IMR-90 (cell line): ENCODE results near the gene KCNH6. TPM values are rescaled to one million over a fixed set of nuclear protein-coding genes. Genes with fewer than 3 reads are reported as not detected.

Source experiments
- ATAC-seq: fragments of 200-7000 bp; cut with Tn5 transposase; 2 replicates; pipeline ENCODE4 v1.9.1; 2020; ENCODE audit warnings: low read depth, mild to moderate bottlenecking, moderate library complexity
- BruUV-seq: library from RNA; stranded (reverse); fragments of 400-500 nt; replicated peaks from 2 replicates; lab custom pipeline; 2021; lab: Mats Ljungman, UMichigan
- CTCF ChIA-PET: fragments of 300-600 bp; formaldehyde crosslinking; extraction: SDS; loops from one replicate; lab custom pipeline; 2021; ENCODE audit warnings: antibody characterized with exemption; lab: Yijun Ruan, JAX
- POLR2A ChIA-PET: fragments of 300-600 bp; sonication (Branson Sonifier 250); formaldehyde crosslinking; loops from one replicate; lab custom pipeline; 2022; ENCODE audit warnings: antibody characterized with exemption; ENCODE audit not compliant: unreplicated experiment; lab: Charles Lee
- DNase-seq: peaks from one replicate; pipeline ENCODE4 v3.0.0; 2013
- H2AFZ ChIP-seq: replicated peaks from 2 replicates; pipeline ENCODE3; 2013; ENCODE audit warnings: low read length, mild to moderate bottlenecking; ENCODE audit not compliant: poor library complexity
- H2AK5ac ChIP-seq: 2 replicates; pipeline ENCODE4 v1.6.1; 2013; ENCODE audit warnings: low read depth, low read length, inconsistent platforms
- H2AK9ac ChIP-seq: replicated peaks from 2 replicates; pipeline ENCODE3; 2013; ENCODE audit warnings: mild to moderate bottlenecking, low read depth, low read length, moderate library complexity; ENCODE audit not compliant: poor library complexity
- H2BK120ac ChIP-seq: 2 replicates; pipeline ENCODE4 v1.6.1; 2013; ENCODE audit warnings: low read depth, low read length, inconsistent platforms
- H2BK15ac ChIP-seq: 3 replicates; pipeline ENCODE4 v1.6.1; 2013; ENCODE audit warnings: low read depth, low read length, inconsistent platforms
- H2BK20ac ChIP-seq: 2 replicates; pipeline ENCODE4 v1.6.1; 2013; ENCODE audit warnings: low read depth, mild to moderate bottlenecking, inconsistent platforms, low read length, moderate library complexity
- H2BK5ac ChIP-seq: 2 replicates; pipeline ENCODE4 v1.6.1; 2013; ENCODE audit warnings: mild to moderate bottlenecking, low read depth, low read length, inconsistent platforms; ENCODE audit not compliant: poor library complexity, severe bottlenecking
- H3K14ac ChIP-seq: replicated peaks from 2 replicates; pipeline ENCODE4 v1.6.1; 2013; ENCODE audit warnings: low read depth, low read length, inconsistent platforms
- H3K18ac ChIP-seq: 2 replicates; pipeline ENCODE4 v1.6.1; 2013; ENCODE audit warnings: low read depth, low read length, control low read depth
- H3K23ac ChIP-seq: 2 replicates; pipeline ENCODE4 v1.6.1; 2013; ENCODE audit warnings: low read depth, low read length, inconsistent platforms
- H3K27ac ChIP-seq: 2 replicates; pipeline ENCODE4 v1.5.1; 2013; ENCODE audit warnings: mild to moderate bottlenecking, control low read depth, low read length; ENCODE audit not compliant: insufficient read depth
- H3K27me3 ChIP-seq: 2 replicates; pipeline ENCODE4 v1.6.1; 2013; ENCODE audit warnings: low read length; ENCODE audit not compliant: control insufficient read depth, insufficient read depth
- H3K36me3 ChIP-seq: 2 replicates; pipeline ENCODE4 v1.6.1; 2013; ENCODE audit warnings: low read length, mixed read lengths; ENCODE audit not compliant: control insufficient read depth, insufficient read depth
- H3K4ac ChIP-seq: 2 replicates; pipeline ENCODE4 v1.6.1; 2013; ENCODE audit warnings: low read depth, low read length, inconsistent platforms
- H3K4me1 ChIP-seq: 2 replicates; pipeline ENCODE4 v1.6.1; 2013; ENCODE audit warnings: low read length, mixed read lengths; ENCODE audit not compliant: control insufficient read depth, insufficient read depth
- H3K4me2 ChIP-seq: 2 replicates; pipeline ENCODE4 v1.6.1; 2013; ENCODE audit warnings: low read depth, mild to moderate bottlenecking, control low read depth, low read length, moderate library complexity
- H3K4me3 ChIP-seq: 2 replicates; pipeline ENCODE4 v1.5.1; 2013; ENCODE audit warnings: low read depth, mild to moderate bottlenecking, control low read depth, low read length, moderate library complexity; ENCODE audit not compliant: insufficient read depth
- H3K56ac ChIP-seq: 2 replicates; pipeline ENCODE4 v1.6.1; 2013; ENCODE audit warnings: low read length, inconsistent platforms; ENCODE audit not compliant: insufficient read depth; ENCODE audit errors: extremely low read depth
- H3K79me1 ChIP-seq, 2 experiments: 2 replicates each; pipeline ENCODE4 v1.6.1; 2013; ENCODE audit warnings: low read length in 2 of 2, inconsistent platforms in 1 of 2, low read depth in 1 of 2
- H3K9ac ChIP-seq: 2 replicates; pipeline ENCODE4 v1.6.1; 2013; ENCODE audit warnings: low read depth, low read length, control low read depth
- H3K9me1 ChIP-seq: 2 replicates; pipeline ENCODE4 v1.6.1; 2013; ENCODE audit warnings: low read length, inconsistent platforms; ENCODE audit not compliant: insufficient read depth
- H3K9me3 ChIP-seq: 2 replicates; pipeline ENCODE4 v1.6.1; 2013; ENCODE audit warnings: low read length; ENCODE audit not compliant: control insufficient read depth, insufficient read depth
- H4K20me1 ChIP-seq: 2 replicates; pipeline ENCODE4 v1.6.1; 2013; ENCODE audit warnings: low read length, inconsistent platforms; ENCODE audit not compliant: insufficient read depth
- H4K5ac ChIP-seq: 2 replicates; pipeline ENCODE4 v1.6.1; 2013; ENCODE audit warnings: mild to moderate bottlenecking, low read depth, low read length, control low read depth
- H4K8ac ChIP-seq, 2 experiments: 2 replicates each; pipeline ENCODE4 v1.6.1; 2013; ENCODE audit warnings: low read depth in 2 of 2, low read length in 2 of 2, control low read depth in 1 of 2, inconsistent platforms in 1 of 2
- H4K91ac ChIP-seq: 2 replicates; pipeline ENCODE4 v1.6.1; 2013; ENCODE audit warnings: low read depth, low read length, inconsistent platforms; ENCODE audit not compliant: insufficient read depth
- ELK1 ChIP-seq: fragments of 150-350 bp; IDR thresholded peaks from 2 replicates; pipeline ENCODE4 v1.6.1; 2016; ENCODE audit warnings: low read depth, mild to moderate bottlenecking, low read length, moderate library complexity, borderline replicate concordance
- MAFK ChIP-seq: IDR thresholded peaks from 2 replicates; pipeline ENCODE4 v1.6.1; 2012; ENCODE audit warnings: low read depth, low read length, improper control_type of control experiment
- MAZ ChIP-seq: IDR thresholded peaks from 2 replicates; pipeline ENCODE4 v1.6.1; 2012; ENCODE audit warnings: low read depth, mild to moderate bottlenecking, low read length, improper control_type of control experiment, moderate library complexity, borderline replicate concordance
- MXI1 ChIP-seq: IDR thresholded peaks from 2 replicates; pipeline ENCODE4 v1.6.1; 2012; ENCODE audit warnings: low read depth, mild to moderate bottlenecking, low read length, moderate library complexity, borderline replicate concordance
- NFE2L2 ChIP-seq: fragments of 150-350 bp; IDR thresholded peaks from 2 replicates; pipeline ENCODE4 v1.6.1; 2016; ENCODE audit warnings: low read depth, mild to moderate bottlenecking, low read length
- POLR2A ChIP-seq: IDR thresholded peaks from 2 replicates; pipeline ENCODE4 v1.6.1; 2012; ENCODE audit warnings: mild to moderate bottlenecking, low read depth, low read length
- RAD21 ChIP-seq: IDR thresholded peaks from 2 replicates; pipeline ENCODE4 v1.6.1; 2012; ENCODE audit warnings: low read length, improper control_type of control experiment
- RCOR1 ChIP-seq: IDR thresholded peaks from 2 replicates; pipeline ENCODE4 v1.6.1; 2012; ENCODE audit warnings: mild to moderate bottlenecking, low read length, improper control_type of control experiment; ENCODE audit not compliant: insufficient replicate concordance
- RFX5 ChIP-seq: IDR thresholded peaks from 2 replicates; pipeline ENCODE4 v1.8.0; 2012; ENCODE audit warnings: low read depth, mild to moderate bottlenecking, low read length, moderate library complexity
- SMC3 ChIP-seq: fragments of 150-350 bp; IDR thresholded peaks from 2 replicates; pipeline ENCODE4 v1.6.1; 2016; ENCODE audit warnings: low read depth, mild to moderate bottlenecking, antibody characterized with exemption, low read length, moderate library complexity
- WGBS, 2 experiments: methylation state at CpG; one replicate each; pipeline versions ENCODE4 v1.1.5 to v1.1.7; 2013; ENCODE audit warnings: missing lambda C conversion rate in 2 of 2; ENCODE audit not compliant: insufficient read length in 1 of 2; ENCODE audit errors: extremely low coverage in 2 of 2; 5-methylcytosine and 5-hydroxymethylcytosine counted together
- dilution Hi-C: fragments of 300-500 bp; cut with HindIII; formaldehyde crosslinking; loops from one replicate; pipeline ENCODE4 v1.14.3; 2018; ENCODE audit warnings: low sequenced_read_pairs; ENCODE audit not compliant: unreplicated experiment
- in situ Hi-C: fragments of 300-500 bp; cut with MboI; formaldehyde crosslinking; loops from 3 replicates; pipeline ENCODE4 v1.14.3; 2019; ENCODE audit warnings: low sequenced_read_pairs, inconsistent platforms, mixed read lengths
- intact Hi-C: fragments of 100-400 bp; cut with micrococcal nuclease; formaldehyde crosslinking; loops from 2 replicates; pipeline ENCODE4 v1.10.0; 2022
- polyA plus RNA-seq, 3 experiments: library from polyadenylated mRNA; depleted of rRNA; stranded (reverse); fragments of >200 nt; gene quantifications; 2 replicates each; pipeline ENCODE4 v1.2.3, GENCODE V29; 2012; ENCODE audit warnings: low replicate concordance in 1 of 3
- total RNA-seq: library from RNA; depleted of rRNA; stranded (reverse); fragments of >200 nt; gene quantifications from 2 replicates; pipeline ENCODE4 v1.2.3, GENCODE V29; 2012

The KCNH6 gene
- total and polyA plus RNA-seq, 2 of the 4 experiments (the other 2 are of a cell fraction): 0.17 to 0.18 TPM

- H3K9ac ChIP-seq: no peak overlapping the region
- POLR2A ChIA-PET: no interaction called here
- DNase-seq: no peak
Observed at GRCh38 chr17:63496177-63496576, 27.0 kb upstream of the KCNH6 start.

More at GRCh38 chr17:63496177-63496576, 27.0 kb upstream of the KCNH6 start:
- peak overlapping the region; percentile 98 for H2BK120ac ChIP-seq
- H3K4me1 ChIP-seq: peaks cover 27% of the 10 kb centered on the region
- H4K5ac ChIP-seq: no peak overlapping the region
- H2AFZ ChIP-seq: peak overlapping the region; percentile 9
- H4K20me1 ChIP-seq: no peaks in the 10 kb centered on the region
- intact Hi-C loops (no loop called here), dilution Hi-C loops (no loop called here), in situ Hi-C loops (no loop called here)
- peak overlapping the region; percentile 53; the same call in 1 of the 2 replicates for H3K18ac ChIP-seq
- no peaks in the 10 kb centered on the region for H3K27me3 ChIP-seq
- no peaks in the 10 kb centered on the region for H3K36me3 ChIP-seq
- BruUV-seq: no TSS peak
- H3K4me3 ChIP-seq: no peak overlapping the region
- peak overlapping the region; percentile 64 for H3K14ac ChIP-seq
- H4K91ac ChIP-seq: peak overlapping the region; percentile 73
- no peak overlapping the region for H3K4me2 ChIP-seq
- no peak overlapping the region for H3K56ac ChIP-seq
- WGBS, 2 experiments: 100% methylated on average over 1 of the region's 12 CpGs; no CpG with 5 or more reads in 1 of the 2 experiments
- H3K4ac ChIP-seq: peak overlapping the region; percentile 98
- H2AK5ac ChIP-seq: peak overlapping the region; percentile 97
- CTCF ChIA-PET: no interaction called here
- no peak overlapping the region for H3K23ac ChIP-seq
- peak overlapping the region; percentile 40 for H2AK9ac ChIP-seq
- TF ChIP-seq RAD21 (no peak), MAFK (no peak), SMC3 (no peak), NFE2L2 (no peak), POLR2A (no peak), RCOR1 (no peak), RFX5 (no peak), MAZ (no peak), MXI1 (no peak), ELK1 (no peak)
- peaks cover 24% of the 10 kb centered on the region for H3K9me1 ChIP-seq
- no peaks in the 10 kb centered on the region for H3K9me3 ChIP-seq
- no peak for ATAC-seq
- H4K8ac ChIP-seq: peak overlapping the region in 1 of 2 experiments; percentile 73; a peak in 1 of 4 replicates
- H3K27ac ChIP-seq: 0 out of 2 replicates have a peak overlapping the region, but pooled peaks have one; percentile 15
- H3K79me1 ChIP-seq: peaks cover 0 to 2% of the 10 kb centered on the region in 2 experiments; a peak in 1 of 4 replicates
- H2BK20ac ChIP-seq: peak overlapping the region; percentile 77
- peak overlapping the region; percentile 21 for H2BK5ac ChIP-seq
- H2BK15ac ChIP-seq: peak overlapping the region; percentile 83; the same call in 2 of the 3 replicates
